Measurements from ENCODE around the gene KLHL41. TPM values are rescaled to one million over a fixed set of nuclear protein-coding genes. Genes with fewer than 3 reads are reported as not detected.
A peak's percentile ranks its signal among the peaks of the same experiment; 100 is the strongest.

The KLHL41 gene
- total RNA-seq, 1 donor from 2014 or later, result not detected

DNA sequence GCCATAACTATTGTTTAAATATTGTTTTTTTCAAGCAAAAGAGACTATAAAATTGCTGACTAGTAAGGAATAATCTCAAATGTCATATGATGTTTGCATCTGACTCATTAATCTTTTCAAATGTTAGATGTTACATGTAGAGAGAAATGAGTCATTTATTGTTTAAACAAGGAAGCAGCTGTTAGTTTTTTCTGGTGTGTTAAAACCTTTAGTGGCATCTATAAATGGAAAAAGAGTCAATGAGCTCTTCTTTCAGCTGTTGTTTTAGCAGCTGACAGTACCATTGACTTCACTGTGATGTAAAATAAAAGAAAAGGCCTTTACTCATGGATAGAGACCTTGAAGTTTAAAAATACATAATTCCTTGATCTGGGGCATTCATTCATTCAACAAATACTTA, 1.8 kb upstream of the KLHL41 start:
- Histone ChIP-seq H3K9ac (ENCODE audit: low read length) (no peak overlapping the region), H4K20me1 (ENCODE audit: insufficient read depth, low read length) (no peaks in the 10 kb centered on the region), H3K36me3 (ENCODE audit: insufficient read depth, low read length) (no peaks in the 10 kb centered on the region), H3K4me3 (ENCODE audit: insufficient read depth, low read depth, low read length) (no peak overlapping the region), H3K79me2 (ENCODE audit: insufficient read depth, low read length) (no peaks in the 10 kb centered on the region), H3K4me1 (ENCODE audit: insufficient read depth, low read length) (peaks cover 10% of the 10 kb centered on the region), H2AFZ (ENCODE audit: low read depth, low read length) (no peak overlapping the region), H3K27me3 (ENCODE audit: insufficient read depth, low read length) (no peaks in the 10 kb centered on the region), H3K9me3 (ENCODE audit: insufficient read depth, low read depth, low read length) (no peaks in the 10 kb centered on the region), H3K27ac (ENCODE audit: low read depth, low read length) (peak overlapping the region; percentile 40), H3K4me2 (ENCODE audit: low read length) (no peak overlapping the region)
- H3K27ac Mint-ChIP-seq (ENCODE audit: unreplicated experiment), result no peak overlapping the region
- no peaks in the 10 kb centered on the region for H3K27me3 Mint-ChIP-seq (ENCODE audit: low read depth, unreplicated experiment)
- H3K9me3 Mint-ChIP-seq (ENCODE audit: unreplicated experiment), result no peaks in the 10 kb centered on the region
- TF ChIP-seq CTCF (IDR thresholded peaks at IDR 0.05; ENCODE audit: insufficient read depth, low read depth, low read length) (no peak), EZH2 (IDR thresholded peaks at IDR 0.05; ENCODE audit: insufficient read depth, low read length) (no peak)
- FAIRE-seq, result no peak
- DNase-seq (ENCODE audit: low read depth), result peak; percentile 55
- H3K4me1 Mint-ChIP-seq (ENCODE audit: low read depth, unreplicated experiment), result peaks cover 1% of the 10 kb centered on the region
- H3K4me3 Mint-ChIP-seq (ENCODE audit: unreplicated experiment), result no peak overlapping the region
- peaks cover 7% of the 10 kb centered on the region for H3K36me3 Mint-ChIP-seq (ENCODE audit: low read depth, unreplicated experiment)

DNA sequence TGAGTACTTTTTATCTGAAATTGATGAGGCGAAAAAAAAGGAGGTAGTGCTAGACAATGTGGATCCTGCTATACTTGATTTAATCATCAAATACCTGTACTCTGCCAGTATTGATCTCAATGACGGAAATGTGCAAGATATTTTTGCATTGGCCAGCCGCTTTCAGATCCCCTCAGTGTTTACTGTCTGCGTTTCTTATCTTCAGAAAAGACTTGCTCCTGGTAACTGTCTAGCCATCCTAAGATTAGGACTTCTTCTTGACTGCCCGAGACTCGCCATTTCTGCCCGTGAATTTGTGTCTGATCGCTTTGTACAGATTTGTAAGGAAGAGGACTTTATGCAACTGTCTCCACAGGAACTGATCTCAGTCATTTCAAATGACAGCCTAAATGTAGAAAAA, 453 bp downstream of the KLHL41 start:
- TF ChIP-seq EZH2 (IDR thresholded peaks at IDR 0.05; ENCODE audit: insufficient read depth, low read length) (no peak), CTCF (IDR thresholded peaks at IDR 0.05; ENCODE audit: insufficient read depth, low read depth, low read length) (no peak)
- Mint-ChIP-seq H3K27ac (ENCODE audit: unreplicated experiment) (no peak overlapping the region), H3K4me3 (ENCODE audit: unreplicated experiment) (no peak overlapping the region), H3K9me3 (ENCODE audit: unreplicated experiment) (no peaks in the 10 kb centered on the region), H3K27me3 (ENCODE audit: low read depth, unreplicated experiment) (no peaks in the 10 kb centered on the region), H3K36me3 (ENCODE audit: low read depth, unreplicated experiment) (peaks cover under 1% of the 10 kb centered on the region), H3K4me1 (ENCODE audit: low read depth, unreplicated experiment) (peaks cover 1% of the 10 kb centered on the region)
- Histone ChIP-seq H3K9ac (ENCODE audit: low read length) (no peak overlapping the region), H3K4me1 (ENCODE audit: insufficient read depth, low read length) (peaks cover 10% of the 10 kb centered on the region), H3K4me3 (ENCODE audit: insufficient read depth, low read depth, low read length) (no peak overlapping the region), H3K27me3 (ENCODE audit: insufficient read depth, low read length) (no peaks in the 10 kb centered on the region), H3K36me3 (ENCODE audit: insufficient read depth, low read length) (no peaks in the 10 kb centered on the region), H4K20me1 (ENCODE audit: insufficient read depth, low read length) (no peaks in the 10 kb centered on the region), H3K9me3 (ENCODE audit: insufficient read depth, low read depth, low read length) (no peaks in the 10 kb centered on the region), H3K4me2 (ENCODE audit: low read length) (no peak overlapping the region), H3K27ac (ENCODE audit: low read depth, low read length) (no peak overlapping the region), H2AFZ (ENCODE audit: low read depth, low read length) (no peak overlapping the region), H3K79me2 (ENCODE audit: insufficient read depth, low read length) (no peaks in the 10 kb centered on the region)
- DNase-seq (ENCODE audit: low read depth) (no peak), FAIRE-seq (no peak)

GRCh38 chr2:169510496-169510895, 994 bp downstream of the KLHL41 start:
- Histone ChIP-seq H3K4me3 (ENCODE audit: insufficient read depth, low read depth, low read length) (no peak overlapping the region), H3K9ac (ENCODE audit: low read length) (no peak overlapping the region), H2AFZ (ENCODE audit: low read depth, low read length) (no peak overlapping the region), H3K79me2 (ENCODE audit: insufficient read depth, low read length) (no peaks in the 10 kb centered on the region), H3K36me3 (ENCODE audit: insufficient read depth, low read length) (no peaks in the 10 kb centered on the region), H3K4me1 (ENCODE audit: insufficient read depth, low read length) (peaks cover 10% of the 10 kb centered on the region), H4K20me1 (ENCODE audit: insufficient read depth, low read length) (no peaks in the 10 kb centered on the region), H3K9me3 (ENCODE audit: insufficient read depth, low read depth, low read length) (no peaks in the 10 kb centered on the region), H3K4me2 (ENCODE audit: low read length) (no peak overlapping the region), H3K27ac (ENCODE audit: low read depth, low read length) (no peak overlapping the region), H3K27me3 (ENCODE audit: insufficient read depth, low read length) (no peaks in the 10 kb centered on the region)
- DNase-seq (ENCODE audit: low read depth) (no peak), FAIRE-seq (no peak)
- no peak overlapping the region for H3K4me3 Mint-ChIP-seq (ENCODE audit: unreplicated experiment)
- no peaks in the 10 kb centered on the region for H3K27me3 Mint-ChIP-seq (ENCODE audit: low read depth, unreplicated experiment)
- TF ChIP-seq CTCF (IDR thresholded peaks at IDR 0.05; ENCODE audit: insufficient read depth, low read depth, low read length) (no peak), EZH2 (IDR thresholded peaks at IDR 0.05; ENCODE audit: insufficient read depth, low read length) (no peak)
- no peak overlapping the region for H3K27ac Mint-ChIP-seq (ENCODE audit: unreplicated experiment)
- H3K9me3 Mint-ChIP-seq (ENCODE audit: unreplicated experiment), result no peaks in the 10 kb centered on the region
- peaks cover 1% of the 10 kb centered on the region for H3K4me1 Mint-ChIP-seq (ENCODE audit: low read depth, unreplicated experiment)
- H3K36me3 Mint-ChIP-seq (ENCODE audit: low read depth, unreplicated experiment), result no peaks in the 10 kb centered on the region

All from astrocyte (in vitro differentiated cells and primary cell).